Measurements from ENCODE around the gene RABGAP1L. TPM values are rescaled to one million over a fixed set of nuclear protein-coding genes. Genes with fewer than 3 reads are reported as not detected.
A peak's percentile ranks its signal among the peaks of the same experiment; 100 is the strongest.

The RABGAP1L gene
- total and polyA plus RNA-seq, 2 of the 8 experiments (the other 6 are each of a cell fraction or from before 2014, with no cell fraction given) = 33.3 to 156 TPM

DNA sequence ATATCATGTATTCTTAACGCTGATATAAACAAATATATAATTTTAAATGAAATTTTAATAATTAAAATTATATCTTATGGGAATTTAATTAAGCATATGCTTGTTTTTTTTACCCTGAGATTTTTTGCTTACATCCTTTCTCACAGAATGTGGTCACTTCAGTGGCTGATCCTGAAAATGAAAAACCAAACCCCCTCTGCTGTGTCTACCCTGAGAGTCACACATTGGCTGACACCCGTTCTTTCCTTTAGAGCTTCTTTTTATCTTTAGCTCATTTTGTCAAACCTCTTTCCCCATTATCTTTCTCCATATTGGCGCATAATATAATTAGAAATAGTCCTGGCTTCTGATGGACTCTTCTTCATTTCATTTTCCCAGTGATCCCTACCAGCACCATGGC is 829.7 kb downstream of the RABGAP1L start:
- Histone ChIP-seq H3K4me1 (replicated peaks in 1 of 4; ENCODE audit: control insufficient read depth in 3 of 4, insufficient read depth in 4 of 4, low read length in 3 of 4) (no peaks in the 10 kb centered on the region), H2BK20ac (ENCODE audit: low read length) (no peak overlapping the region), H3K4ac (replicated peaks; ENCODE audit: insufficient read length, low read depth, low read length) (no peak overlapping the region), H2AFZ (ENCODE audit: low read length) (no peak overlapping the region), H4K8ac (ENCODE audit: extremely low read depth, insufficient read depth, low read length) (no peak overlapping the region), H2BK120ac (replicated peaks; ENCODE audit: low read depth, low read length) (no peak overlapping the region), H3K79me2 (ENCODE audit: control insufficient read depth in 1 of 2, insufficient read depth in 2 of 2, low read length in 2 of 2) (no peaks in the 10 kb centered on the region), H4K91ac (replicated peaks; ENCODE audit: insufficient read length, low read length) (no peak overlapping the region), H2BK5ac (ENCODE audit: low read depth, low read length) (no peak overlapping the region), H3K23ac (ENCODE audit: insufficient read length) (no peak overlapping the region), H3K14ac (ENCODE audit: insufficient read length) (no peak overlapping the region), H2BK15ac (ENCODE audit: low read length) (no peak overlapping the region), H3K36me3 (ENCODE audit: control insufficient read depth in 2 of 4, insufficient read depth in 4 of 4, low read length in 3 of 4) (peaks cover 12 to 88% (median 49%) of the 10 kb centered on the region in 4 experiments), H3K56ac (replicated peaks; ENCODE audit: insufficient read length, low read depth, low read length) (no peak overlapping the region), H4K5ac (ENCODE audit: insufficient read length, low read depth, low read length) (no peak overlapping the region), H2AK5ac (ENCODE audit: low read depth, low read length) (no peak overlapping the region), H4K20me1 (replicated peaks in 1 of 2; ENCODE audit: control insufficient read depth in 1 of 2, insufficient read depth in 2 of 2, low read length in 2 of 2) (no peaks in the 10 kb centered on the region), H3K23me2 (ENCODE audit: low read depth, low read length) (no peaks in the 10 kb centered on the region), H3K27me3 (replicated peaks in 1 of 4; ENCODE audit: control insufficient read depth in 3 of 4, extremely low read depth in 1 of 4, insufficient read depth in 3 of 4, low read length in 3 of 4) (no peaks in the 10 kb centered on the region), H3K18ac (ENCODE audit: extremely low read depth, low read length) (no peak overlapping the region), H3K4me3 (ENCODE audit: extremely low read depth in 1 of 4, insufficient read depth in 2 of 4, low read depth in 3 of 4, low read length in 4 of 4) (no peak overlapping the region), H3K27ac (ENCODE audit: low read depth, low read length) (no peak overlapping the region), H3K79me1 (ENCODE audit: low read depth, low read length) (no peaks in the 10 kb centered on the region; the same call in 1 of the 2 replicates), H2BK12ac (ENCODE audit: low read depth, low read length) (no peak overlapping the region), H3K9me3 (ENCODE audit: insufficient read depth in 2 of 2, low read depth in 1 of 2, low read length in 1 of 2) (no peaks in the 10 kb centered on the region), H3K9ac (replicated peaks in 1 of 4; ENCODE audit: extremely low read depth in 1 of 4, low read depth in 3 of 4, low read length in 3 of 4) (peak overlapping the region in 1 of 4 experiments; percentile 44; a peak in 1 of 7 replicates), H3K4me2 (ENCODE audit: insufficient read depth in 1 of 2, low read depth in 2 of 2, low read length in 2 of 2) (no peak overlapping the region)
- CTCF ChIA-PET (ENCODE audit: partially characterized antibody) = interaction anchor here (1.0 to 2.0 kb wide), 3 partner anchors 8 to 219 kb away, joined by 3 to 13 read pairs (median 6); no protein-coding TSS in a partner anchor
- POLR2A ChIA-PET (ENCODE audit: partially characterized antibody) = interaction anchor here (1.9 kb wide), 1 partner anchor 10 kb away, joined by 9 read pairs; the partner anchor contains the start of gene CACYBP
- FAIRE-seq (no peak), DNase-seq (ENCODE audit: low read depth in 1 of 2, low spot score in 2 of 2) (no peak)
- 95% methylated on average over 3 of the region's 3 CpGs; no CpG with 5 or more reads in 1 of the 2 experiments for WGBS, 2 experiments (ENCODE audit: extremely low coverage in 1 of 2, insufficient coverage in 1 of 2, insufficient read length in 1 of 2, insufficient replicate concordance in 2 of 2, low coverage in 1 of 2, low lambda C conversion rate in 2 of 2, missing lambda C conversion rate in 1 of 2)
- no peak for TF ChIP-seq SIX5 (IDR thresholded peaks at IDR 0.05; ENCODE audit: low read depth, low read length)
- TF ChIP-seq SUZ12 (IDR thresholded peaks at IDR 0.05; ENCODE audit: low read length) = no peak
- TF ChIP-seq JUND (IDR thresholded peaks at IDR 0.05; ENCODE audit: low read length) = no peak
- TF ChIP-seq CBX8 (IDR thresholded peaks at IDR 0.05; ENCODE audit: borderline replicate concordance, low read depth, low read length) = no peak
- TF ChIP-seq SP4 (IDR thresholded peaks at IDR 0.05; ENCODE audit: low read length) = no peak
- no peak for TF ChIP-seq JUN (IDR thresholded peaks at IDR 0.05; ENCODE audit: low read depth, low read length)
- no peak for TF ChIP-seq RFX5 (IDR thresholded peaks at IDR 0.05; ENCODE audit: borderline replicate concordance, low read depth, low read length)
- no peak for TF ChIP-seq FOSL1 (IDR thresholded peaks at IDR 0.05; ENCODE audit: insufficient read depth, low read depth, low read length)

All from H1 (cell line).